ENCODE data around the gene ZNF398. TPM values are rescaled to one million over a fixed set of nuclear protein-coding genes. Genes with fewer than 3 reads are reported as not detected.
"Not testable (repeated sequence)": the region's sequence is repeated elsewhere in the genome, so short reads cannot be mapped to it uniquely, and the experiment has no call there.

ZNF398 gene
- total and polyA plus RNA-seq, 5 experiments from 2014 or later: 6.9 to 29.0 (median 9.7) TPM

DNA sequence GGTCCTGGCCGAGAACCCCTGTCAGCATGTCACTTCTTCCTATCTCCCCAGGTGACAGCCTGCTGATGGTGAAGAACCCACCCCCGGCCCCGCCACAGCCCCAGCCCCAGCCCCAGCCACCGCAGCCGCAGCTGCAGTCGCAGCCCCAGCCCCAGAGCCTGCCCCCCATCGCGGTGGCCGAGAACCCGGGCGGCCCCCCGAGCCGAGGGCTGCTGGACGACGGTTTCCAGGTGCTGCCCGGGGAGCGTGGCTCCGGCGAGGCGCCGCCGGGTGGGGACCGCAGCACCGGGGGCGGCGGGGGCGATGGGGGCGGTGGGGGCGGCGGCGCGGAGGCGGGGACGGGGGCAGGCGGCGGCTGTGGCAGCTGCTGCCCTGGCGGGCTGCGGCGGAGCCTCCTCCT, 76.5 kb downstream of the ZNF398 start:
- H3K27me3 Mint-ChIP-seq: no peaks in the 10 kb centered on the region

DNA sequence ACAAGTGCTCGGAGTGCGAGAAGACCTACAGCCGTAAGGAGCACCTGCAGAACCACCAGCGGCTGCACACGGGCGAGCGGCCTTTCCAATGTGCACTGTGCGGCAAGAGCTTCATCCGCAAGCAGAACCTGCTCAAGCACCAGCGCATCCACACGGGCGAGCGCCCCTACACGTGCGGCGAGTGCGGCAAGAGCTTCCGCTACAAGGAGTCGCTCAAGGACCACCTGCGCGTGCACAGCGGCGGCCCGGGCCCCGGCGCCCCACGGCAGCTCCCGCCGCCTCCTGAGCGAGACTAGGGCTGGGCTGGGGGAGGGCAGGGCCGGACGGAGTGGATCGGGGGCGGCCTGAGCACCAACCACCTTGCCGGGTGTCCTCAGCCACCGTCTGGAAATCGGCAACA, 77.1 kb downstream of the ZNF398 start:
- Mint-ChIP-seq H3K27me3 (no peaks in the 10 kb centered on the region), H3K4me1 (peaks cover 0 to 4% (median 1%) of the 10 kb centered on the region in 4 donors), H3K4me3 (no peak overlapping the region), H3K9me3 (peaks cover 0 to 9% (median 0%) of the 10 kb centered on the region in 9 donors), H3K36me3 (peaks cover 0 to 38% (median 14%) of the 10 kb centered on the region in 3 donors), H3K27ac (no peak overlapping the region)
- DNase-seq: no peak
- no peak for ATAC-seq
- POLR2A ChIA-PET: interaction anchor here (1.0 kb wide), 1 partner anchor 39 kb away, joined by 4 read pairs; no protein-coding TSS in a partner anchor

More for the DNA sequence above, 76.5 kb downstream of the ZNF398 start:
- Mint-ChIP-seq H3K4me3 (no peak overlapping the region), H3K27ac (no peak overlapping the region), H3K9me3 (peaks cover 0 to 9% (median 0%) of the 10 kb centered on the region in 9 donors), H3K36me3 (peaks cover 0 to 42% (median 19%) of the 10 kb centered on the region in 3 donors), H3K4me1 (peaks cover 0 to 5% (median 0%) of the 10 kb centered on the region in 4 donors)
- no peak for DNase-seq
- POLR2A ChIA-PET: no interaction called here
- ATAC-seq: no peak

DNA sequence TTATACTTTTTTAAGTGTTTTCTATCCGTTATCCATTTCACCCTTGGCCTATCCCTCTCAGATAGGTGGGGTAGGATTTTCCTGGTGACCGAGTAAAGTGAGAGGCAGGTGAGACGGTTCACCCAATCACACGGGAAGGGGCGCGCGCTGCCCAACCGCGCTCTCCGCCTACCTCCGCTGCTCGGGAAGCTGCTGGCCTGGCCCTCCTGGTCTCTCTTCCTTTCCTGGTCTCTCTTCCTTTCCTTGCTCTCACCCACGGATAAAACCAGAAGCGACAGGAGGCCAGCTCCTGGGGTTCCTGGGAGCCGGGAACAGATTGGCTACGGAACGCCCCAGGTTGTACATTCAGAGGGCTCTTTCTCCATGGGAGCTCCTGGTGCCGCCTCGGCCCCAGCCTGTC, 77.9 kb downstream of the ZNF398 start:
- no peak overlapping the region for H3K4me3 Mint-ChIP-seq
- no peaks in the 10 kb centered on the region for H3K27me3 Mint-ChIP-seq
- POLR2A ChIA-PET: interaction anchor here (1.0 kb wide), 1 partner anchor 38 kb away, joined by 4 read pairs; no protein-coding TSS in a partner anchor
- DNase-seq (no peak), ATAC-seq (no peak)
- peaks cover 0 to 9% (median 0%) of the 10 kb centered on the region in 9 donors for H3K9me3 Mint-ChIP-seq
- peaks cover 0 to 30% (median 13%) of the 10 kb centered on the region in 3 donors for H3K36me3 Mint-ChIP-seq
- no peak overlapping the region for H3K27ac Mint-ChIP-seq
- H3K4me1 Mint-ChIP-seq: peaks cover 0 to 8% (median 5%) of the 10 kb centered on the region in 4 donors

DNA sequence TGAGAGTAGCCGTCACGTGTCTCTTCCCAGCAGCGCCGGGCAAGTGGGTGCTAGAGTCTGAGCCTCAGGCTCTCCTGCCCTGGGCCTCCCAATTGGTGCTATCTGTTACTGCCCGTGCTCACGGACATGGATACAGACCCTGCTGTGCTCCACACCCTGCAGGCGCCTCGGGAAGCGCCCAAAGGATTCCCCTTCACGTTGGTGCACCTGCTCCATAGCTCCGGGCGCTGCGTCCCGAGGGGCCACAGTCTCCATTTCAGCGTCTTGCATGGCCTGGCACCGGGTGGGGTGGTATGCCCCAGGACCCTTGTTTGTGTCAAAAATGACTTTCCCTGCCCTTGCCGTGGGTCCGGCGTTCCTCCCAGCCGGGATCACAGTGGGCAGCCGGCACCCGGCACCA, 78.4 kb downstream of the ZNF398 start:
- POLR2A ChIA-PET: no interaction called here
- Mint-ChIP-seq H3K36me3 (peaks cover 0 to 27% (median 13%) of the 10 kb centered on the region in 3 donors), H3K4me1 (peaks cover 0 to 8% (median 5%) of the 10 kb centered on the region in 4 donors), H3K27ac (no peak overlapping the region), H3K27me3 (no peaks in the 10 kb centered on the region), H3K9me3 (peaks cover 0 to 9% (median 0%) of the 10 kb centered on the region in 9 donors), H3K4me3 (no peak overlapping the region)
- DNase-seq (no peak), ATAC-seq (no peak)

DNA sequence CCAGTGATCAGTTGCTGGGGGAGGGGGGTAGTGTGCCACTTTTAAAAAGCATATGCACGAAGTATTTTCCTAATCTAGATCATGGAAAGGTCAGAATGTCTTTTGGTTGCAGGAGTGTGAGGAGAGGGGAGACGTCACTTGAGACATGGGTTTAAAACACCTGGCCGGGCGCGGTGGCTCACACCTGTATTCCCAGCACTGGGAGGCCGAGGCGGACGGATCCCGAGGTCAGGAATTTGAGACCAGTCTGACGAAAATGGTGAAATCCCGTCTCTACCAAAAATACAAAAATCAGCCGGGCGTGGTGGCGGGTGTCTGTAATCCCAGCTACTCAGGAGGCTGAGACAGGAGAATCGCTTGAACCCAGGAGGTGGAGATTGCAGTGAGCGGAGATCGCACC, 79.1 kb downstream of the ZNF398 start:
- H3K9me3 Mint-ChIP-seq, H3K27me3 Mint-ChIP-seq, ATAC-seq, DNase-seq, H3K4me1 Mint-ChIP-seq, POLR2A ChIA-PET, H3K4me3 Mint-ChIP-seq: not testable (repeated sequence)
- H3K36me3 Mint-ChIP-seq: peaks cover 0 to 21% (median 13%) of the 10 kb centered on the region in 3 donors
- H3K27ac Mint-ChIP-seq: peak overlapping the region in 1 of 10 donors; percentile 14

DNA sequence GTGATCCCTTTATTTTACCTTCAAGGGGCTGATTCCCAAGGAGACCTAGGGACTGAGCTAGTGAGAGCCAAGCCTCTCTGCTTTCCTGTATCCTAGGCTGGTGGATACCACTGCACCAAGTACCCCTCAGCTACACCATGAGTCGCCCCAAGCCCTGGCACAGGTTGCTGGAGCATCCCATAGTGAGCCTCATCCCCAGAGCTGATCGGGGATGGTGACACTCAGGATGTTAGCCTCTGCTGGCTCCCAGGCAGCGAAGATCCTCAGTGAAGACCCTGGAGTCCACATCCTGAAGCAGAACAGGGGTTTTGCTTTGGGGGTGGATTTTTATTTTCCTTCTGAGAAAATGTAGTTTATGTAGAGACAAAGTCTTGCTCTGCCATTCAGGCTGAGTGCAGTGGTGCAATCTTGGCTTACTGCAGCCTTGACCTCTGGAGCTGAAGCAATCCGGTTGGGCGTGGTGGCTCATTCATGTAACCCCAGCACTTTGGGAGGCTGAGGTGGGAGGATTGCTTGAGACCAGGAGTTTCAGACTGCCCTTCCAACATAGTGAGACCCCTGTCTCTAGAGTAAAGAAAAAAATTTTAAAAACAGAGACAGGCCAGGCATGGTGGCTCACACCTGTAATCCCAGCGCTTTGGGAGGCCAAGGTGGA, 79.7 kb downstream of the ZNF398 start:
- DNase-seq (no peak), ATAC-seq (no peak)
- POLR2A ChIA-PET: no interaction called here
- peaks cover 0 to 9% (median 0%) of the 10 kb centered on the region in 9 donors for H3K9me3 Mint-ChIP-seq
- peaks cover 0 to 8% (median 5%) of the 10 kb centered on the region in 4 donors for H3K4me1 Mint-ChIP-seq
- peak overlapping the region in 1 of 10 donors; percentile 27 for H3K27ac Mint-ChIP-seq
- no peaks in the 10 kb centered on the region for H3K27me3 Mint-ChIP-seq
- peaks cover 0 to 17% (median 11%) of the 10 kb centered on the region in 3 donors for H3K36me3 Mint-ChIP-seq
- H3K4me3 Mint-ChIP-seq: no peak overlapping the region

DNA sequence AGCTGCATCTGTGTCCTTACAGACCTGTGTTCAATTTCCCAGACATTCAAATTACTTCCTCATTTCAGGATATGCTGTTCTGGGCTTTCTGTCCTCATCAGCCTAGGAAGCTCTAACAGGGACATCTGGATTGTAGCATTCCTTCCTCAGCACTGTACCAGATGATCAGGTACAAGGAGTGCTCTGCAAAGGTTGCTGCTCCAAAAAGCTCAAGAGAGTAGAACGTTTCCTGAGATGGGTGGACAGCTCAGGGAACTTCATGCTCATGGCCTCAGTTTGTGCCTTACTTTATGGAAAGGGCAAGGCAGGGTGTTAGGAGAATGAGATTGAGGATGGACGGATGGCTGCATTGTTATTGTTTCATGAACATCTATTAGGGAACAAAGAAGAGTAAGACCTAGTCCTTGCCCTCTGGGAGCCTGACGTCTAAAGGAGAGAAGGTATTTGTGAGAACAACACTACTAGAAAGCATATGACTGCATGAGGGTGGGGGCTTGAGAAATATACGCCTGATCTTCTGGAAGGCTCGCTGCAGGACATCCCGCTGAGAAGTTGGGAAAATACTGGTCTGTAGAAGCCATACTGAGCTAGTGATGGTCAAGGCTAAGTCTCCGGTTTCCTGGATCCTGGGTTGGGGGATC, 81.7 kb downstream of the ZNF398 start:
- DNase-seq: no peak
- Mint-ChIP-seq H3K36me3 (peaks cover 0 to 12% (median 8%) of the 10 kb centered on the region in 3 donors), H3K4me3 (no peak overlapping the region), H3K4me1 (peaks cover 0 to 8% (median 5%) of the 10 kb centered on the region in 4 donors), H3K9me3 (peaks cover 0 to 9% (median 0%) of the 10 kb centered on the region in 9 donors), H3K27ac (peak overlapping the region in 1 of 10 donors; percentile 6), H3K27me3 (peaks cover 0 to 14% (median 11%) of the 10 kb centered on the region in 5 donors)
- no peak for ATAC-seq
- POLR2A ChIA-PET: interaction anchor here (0.7 to 1.4 kb wide), 2 partner anchors 33 to 186 kb away, joined by 3 read pairs; partner anchors contain the start of gene ZNF282

DNA sequence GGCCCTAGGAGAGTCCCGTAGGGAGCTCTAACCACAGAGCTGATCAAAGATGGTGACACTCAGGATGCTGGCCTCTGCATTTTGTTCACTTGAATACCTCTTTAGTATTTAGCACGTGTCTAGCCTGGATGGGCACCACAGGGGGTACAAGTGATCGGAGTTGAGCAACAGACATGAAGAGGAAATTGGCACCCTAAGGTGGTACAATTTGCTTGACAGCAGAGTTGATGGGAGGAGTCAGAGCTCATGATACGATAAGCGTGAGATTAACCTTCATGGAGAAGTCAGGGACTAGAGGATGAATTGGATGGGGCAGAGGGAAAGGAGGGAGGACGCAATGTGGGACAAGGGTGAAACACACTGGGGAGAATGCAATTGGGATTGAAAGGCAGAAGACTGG, 82.3 kb downstream of the ZNF398 start:
- H3K27me3 Mint-ChIP-seq: peaks cover 0 to 17% (median 13%) of the 10 kb centered on the region in 5 donors
- H3K27ac Mint-ChIP-seq: no peak overlapping the region
- DNase-seq: no peak
- H3K9me3 Mint-ChIP-seq: peaks cover 0 to 9% (median 0%) of the 10 kb centered on the region in 9 donors
- no peak for ATAC-seq
- H3K36me3 Mint-ChIP-seq: peaks cover 0 to 12% (median 8%) of the 10 kb centered on the region in 3 donors
- no peak overlapping the region for H3K4me3 Mint-ChIP-seq
- peaks cover 0 to 8% (median 5%) of the 10 kb centered on the region in 4 donors for H3K4me1 Mint-ChIP-seq
- POLR2A ChIA-PET: interaction anchor here (0.5 to 1.4 kb wide), 2 partner anchors 13 to 34 kb away, joined by 3 read pairs; partner anchors contain the start of gene ZNF282

DNA sequence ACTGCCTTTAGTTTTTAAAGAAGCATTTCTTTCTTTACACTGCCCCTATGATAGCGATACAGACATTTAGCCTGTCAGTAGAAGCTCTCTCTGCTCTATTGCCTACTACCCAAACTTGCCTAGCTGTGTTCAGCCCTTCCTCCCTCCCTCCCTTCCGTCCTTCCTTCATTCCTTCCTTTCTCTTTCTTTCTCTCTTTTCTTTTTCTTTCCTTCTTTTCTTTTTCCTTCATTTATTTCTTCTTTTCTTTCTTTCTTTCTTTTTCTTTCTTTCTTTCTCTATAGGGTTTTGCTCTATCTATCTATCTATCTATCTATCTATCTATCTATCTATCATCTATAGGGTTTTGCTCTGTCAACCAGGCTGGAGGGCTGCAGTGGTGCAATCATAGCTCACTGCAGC, 85.1 kb downstream of the ZNF398 start:
- Mint-ChIP-seq H3K27ac (no peak overlapping the region), H3K9me3 (no peaks in the 10 kb centered on the region), H3K27me3 (peaks cover 0 to 23% (median 14%) of the 10 kb centered on the region in 5 donors), H3K36me3 (no peaks in the 10 kb centered on the region), H3K4me1 (peaks cover 0 to 7% (median 4%) of the 10 kb centered on the region in 4 donors), H3K4me3 (no peak overlapping the region)
- POLR2A ChIA-PET: no interaction called here
- DNase-seq (no peak), ATAC-seq (no peak)

Other genes with a start within 250 kb of the ZNF398 start
- 10 to 100 TPM; 43.2 to 44.8 TPM for gene PDIA4, start 118.9 kb upstream of the ZNF398 start, total RNA-seq
- gene PDIA4, start 118.9 kb upstream of the ZNF398 start, polyA plus RNA-seq: 10 to 100 TPM; 80.3 to 94.0 (median 89.5) TPM
- gene ZNF786, start 56.7 kb upstream of the ZNF398 start, total RNA-seq: 10 to 100 TPM; 16.3 to 17.6 TPM
- 10 to 100 TPM in 1 of 3 donors, 1 to 10 TPM in 2; 5.9 to 18.4 (median 8.8) TPM for gene ZNF786, start 56.7 kb upstream of the ZNF398 start, polyA plus RNA-seq
- gene ZNF425, start 21.1 kb upstream of the ZNF398 start, total RNA-seq: 1 to 10 TPM; 2.7 to 3.8 TPM
- gene ZNF425, start 21.1 kb upstream of the ZNF398 start, polyA plus RNA-seq: 1 to 10 TPM in 2 of 3 donors, under 1 TPM in 1; 0.65 to 1.8 (median 1.0) TPM
- 10 to 100 TPM; 19.1 to 19.5 TPM for gene ZNF282, start 48.1 kb downstream of the ZNF398 start, total RNA-seq
- gene ZNF282, start 48.1 kb downstream of the ZNF398 start, polyA plus RNA-seq: 1 to 10 TPM in 1 of 3 donors, under 1 TPM in 2; 0.66 to 1.1 (median 0.90) TPM
- gene ZNF212, start 92.2 kb downstream of the ZNF398 start, total RNA-seq: 10 to 100 TPM; 19.2 to 19.7 TPM
- 1 to 10 TPM; 2.9 to 8.6 (median 3.7) TPM for gene ZNF212, start 92.2 kb downstream of the ZNF398 start, polyA plus RNA-seq
- 10 to 100 TPM; 45.2 to 46.0 TPM for gene ZNF783, start 114.7 kb downstream of the ZNF398 start, total RNA-seq
- 1 to 10 TPM; 3.6 to 9.0 (median 6.3) TPM for gene ZNF783, start 114.7 kb downstream of the ZNF398 start, polyA plus RNA-seq

All from naive thymus-derived CD8-positive, alpha-beta T cell (primary cell).